Measurements from ENCODE around the gene RAB7A.
"Not testable (repeated sequence)": the region's sequence is repeated elsewhere in the genome, so short reads cannot be mapped to it uniquely, and the experiment has no call there.

Gene RAB7A

GRCh38 chr3:128760881-128761280 lies 34.9 kb downstream of the RAB7A start:
- no peak for DNase-seq

- DNase-seq, result no peak
These were observed 35.4 kb downstream of the RAB7A start for GRCh38 chr3:128761392-128761791.

GRCh38 chr3:128763967-128764366 lies 38.0 kb downstream of the RAB7A start:
- no peak for DNase-seq

- DNase-seq, result no peak
These were observed 38.9 kb downstream of the RAB7A start for GRCh38 chr3:128764863-128765262.

- DNase-seq, result no peak
These were observed 41.2 kb downstream of the RAB7A start for GRCh38 chr3:128767094-128767750.

- DNase-seq, result no peak
These were observed 42.5 kb downstream of the RAB7A start for GRCh38 chr3:128768471-128768870.

- DNase-seq, result no peak
These were observed 44.4 kb downstream of the RAB7A start for GRCh38 chr3:128770387-128770786.

- DNase-seq, result not testable (repeated sequence)
These were observed 47.2 kb downstream of the RAB7A start for GRCh38 chr3:128773189-128773588.

GRCh38 chr3:128773592-128773991 lies 47.6 kb downstream of the RAB7A start:
- DNase-seq, result not testable (repeated sequence)

GRCh38 chr3:128775241-128775640 lies 49.3 kb downstream of the RAB7A start:
- no peak for DNase-seq

- no peak for DNase-seq
These were observed 50.0 kb downstream of the RAB7A start for GRCh38 chr3:128775906-128776542.

GRCh38 chr3:128780101-128780837 lies 54.3 kb downstream of the RAB7A start:
- no peak for DNase-seq

GRCh38 chr3:128781164-128781563 lies 55.2 kb downstream of the RAB7A start:
- no peak for DNase-seq

- no peak for DNase-seq
These were observed 56.5 kb downstream of the RAB7A start for GRCh38 chr3:128782282-128783146.

GRCh38 chr3:128783774-128784173 lies 57.8 kb downstream of the RAB7A start:
- DNase-seq, result no peak

GRCh38 chr3:128784232-128784631 lies 58.2 kb downstream of the RAB7A start:
- DNase-seq, result no peak

- no peak for DNase-seq
These were observed 58.9 kb downstream of the RAB7A start for GRCh38 chr3:128784843-128785242.

GRCh38 chr3:128786434-128787020 lies 60.5 kb downstream of the RAB7A start:
- DNase-seq, result no peak

- no peak for DNase-seq
These were observed 61.6 kb downstream of the RAB7A start for GRCh38 chr3:128787256-128788253.

GRCh38 chr3:128788268-128788869 lies 62.4 kb downstream of the RAB7A start:
- no peak for DNase-seq

Measured in GOT3 (cell line).